ENCODE results near the gene NXPH4. TPM values are rescaled to one million over a fixed set of nuclear protein-coding genes. Genes with fewer than 3 reads are reported as not detected.

The NXPH4 gene
- total RNA-seq, 2 donors from 2014 or later, result 0.11 to 0.54 TPM

- H3K27ac Mint-ChIP-seq, result no peak overlapping the region
- no peak for ATAC-seq
- no peaks in the 10 kb centered on the region for H3K9me3 Mint-ChIP-seq
- DNase-seq (ENCODE audit: low spot score in 2 of 2), result no peak
- no peaks in the 10 kb centered on the region for H3K36me3 Mint-ChIP-seq
Observed at GRCh38 chr12:57195611-57196371, 20.8 kb upstream of the NXPH4 start.

GRCh38 chr12:57196439-57196838 is 20.2 kb upstream of the NXPH4 start:
- ATAC-seq, result no peak
- H3K27ac Mint-ChIP-seq, result no peak overlapping the region
- no peak for DNase-seq (ENCODE audit: low spot score in 2 of 2)
- no peaks in the 10 kb centered on the region for H3K9me3 Mint-ChIP-seq
- no peaks in the 10 kb centered on the region for H3K36me3 Mint-ChIP-seq

- no peak for DNase-seq (ENCODE audit: low spot score in 2 of 2)
- H3K36me3 Mint-ChIP-seq, result no peaks in the 10 kb centered on the region
- H3K27ac Mint-ChIP-seq, result no peak overlapping the region
- no peaks in the 10 kb centered on the region for H3K9me3 Mint-ChIP-seq
- ATAC-seq, result no peak
Observed at GRCh38 chr12:57196956-57197355, 19.6 kb upstream of the NXPH4 start.

- Mint-ChIP-seq H3K27ac (no peak overlapping the region), H3K36me3 (no peaks in the 10 kb centered on the region), H3K9me3 (no peaks in the 10 kb centered on the region)
- no peak for ATAC-seq
- DNase-seq (ENCODE audit: low spot score in 2 of 2), result no peak
Observed at GRCh38 chr12:57198329-57198728, 18.3 kb upstream of the NXPH4 start.

GRCh38 chr12:57199191-57199590 is 17.4 kb upstream of the NXPH4 start:
- ATAC-seq (no peak), DNase-seq (ENCODE audit: low spot score in 2 of 2) (no peak)
- no peaks in the 10 kb centered on the region for H3K9me3 Mint-ChIP-seq
- H3K27ac Mint-ChIP-seq, result no peak overlapping the region
- no peaks in the 10 kb centered on the region for H3K36me3 Mint-ChIP-seq

- no peaks in the 10 kb centered on the region for H3K36me3 Mint-ChIP-seq
- ATAC-seq (no peak), DNase-seq (ENCODE audit: low spot score in 2 of 2) (no peak)
- no peaks in the 10 kb centered on the region for H3K9me3 Mint-ChIP-seq
- H3K27ac Mint-ChIP-seq, result no peak overlapping the region
Observed at GRCh38 chr12:57200497-57200896, 16.1 kb upstream of the NXPH4 start.

- no peaks in the 10 kb centered on the region for H3K9me3 Mint-ChIP-seq
- no peak overlapping the region for H3K27ac Mint-ChIP-seq
- no peak for DNase-seq (ENCODE audit: low spot score in 2 of 2)
- no peak for ATAC-seq
- no peaks in the 10 kb centered on the region for H3K36me3 Mint-ChIP-seq
Observed at GRCh38 chr12:57201219-57201618, 15.4 kb upstream of the NXPH4 start.

GRCh38 chr12:57201631-57202030 is 15.0 kb upstream of the NXPH4 start:
- DNase-seq (ENCODE audit: low spot score in 2 of 2) (no peak), ATAC-seq (no peak)
- H3K27ac Mint-ChIP-seq, result no peak overlapping the region
- no peaks in the 10 kb centered on the region for H3K9me3 Mint-ChIP-seq
- H3K36me3 Mint-ChIP-seq, result no peaks in the 10 kb centered on the region

- Mint-ChIP-seq H3K9me3 (no peaks in the 10 kb centered on the region), H3K36me3 (no peaks in the 10 kb centered on the region), H3K27ac (no peak overlapping the region)
- ATAC-seq (no peak), DNase-seq (ENCODE audit: low spot score in 2 of 2) (no peak)
Observed at GRCh38 chr12:57202321-57202720, 14.3 kb upstream of the NXPH4 start.

- Mint-ChIP-seq H3K36me3 (no peaks in the 10 kb centered on the region), H3K9me3 (no peaks in the 10 kb centered on the region), H3K27ac (no peak overlapping the region)
- no peak for DNase-seq (ENCODE audit: low spot score in 2 of 2)
- no peak for ATAC-seq
Observed at GRCh38 chr12:57203201-57203600, 13.4 kb upstream of the NXPH4 start.

GRCh38 chr12:57203791-57204190 is 12.8 kb upstream of the NXPH4 start:
- ATAC-seq (no peak), DNase-seq (ENCODE audit: low spot score in 2 of 2) (no peak)
- Mint-ChIP-seq H3K9me3 (no peaks in the 10 kb centered on the region), H3K27ac (no peak overlapping the region), H3K36me3 (no peaks in the 10 kb centered on the region)

GRCh38 chr12:57204454-57204853 is 12.1 kb upstream of the NXPH4 start:
- ATAC-seq, result no peak
- no peak for DNase-seq (ENCODE audit: low spot score in 2 of 2)
- Mint-ChIP-seq H3K9me3 (no peaks in the 10 kb centered on the region), H3K27ac (no peak overlapping the region), H3K36me3 (no peaks in the 10 kb centered on the region)

GRCh38 chr12:57205186-57205585 is 11.4 kb upstream of the NXPH4 start:
- Mint-ChIP-seq H3K27ac (no peak overlapping the region), H3K9me3 (no peaks in the 10 kb centered on the region), H3K36me3 (no peaks in the 10 kb centered on the region)
- no peak for DNase-seq (ENCODE audit: low spot score in 2 of 2)
- no peak for ATAC-seq

GRCh38 chr12:57205931-57206330 is 10.7 kb upstream of the NXPH4 start:
- DNase-seq (ENCODE audit: low spot score in 2 of 2), result no peak
- Mint-ChIP-seq H3K36me3 (no peaks in the 10 kb centered on the region), H3K27ac (no peak overlapping the region), H3K9me3 (no peaks in the 10 kb centered on the region)
- no peak for ATAC-seq

- no peak overlapping the region for H3K27ac Mint-ChIP-seq
- H3K36me3 Mint-ChIP-seq, result no peaks in the 10 kb centered on the region
- no peak for ATAC-seq
Observed at GRCh38 chr12:57207731-57208630, 8.6 kb upstream of the NXPH4 start.

GRCh38 chr12:57208631-57209282 is 7.8 kb upstream of the NXPH4 start:
- no peaks in the 10 kb centered on the region for H3K36me3 Mint-ChIP-seq
- H3K27ac Mint-ChIP-seq, result no peak overlapping the region
- ATAC-seq (no peak), DNase-seq (ENCODE audit: low spot score in 2 of 2) (no peak)
- no peaks in the 10 kb centered on the region for H3K9me3 Mint-ChIP-seq

More at GRCh38 chr12:57207731-57208630, 8.6 kb upstream of the NXPH4 start:
- no peak for DNase-seq (ENCODE audit: low spot score in 2 of 2)
- H3K9me3 Mint-ChIP-seq, result no peaks in the 10 kb centered on the region

GRCh38 chr12:57209916-57210315 is 6.7 kb upstream of the NXPH4 start:
- no peaks in the 10 kb centered on the region for H3K36me3 Mint-ChIP-seq

More at GRCh38 chr12:57209916-57210315, 6.7 kb upstream of the NXPH4 start:
- Mint-ChIP-seq H3K9me3 (no peaks in the 10 kb centered on the region), H3K27ac (peak overlapping the region in 1 of 2 donors; percentile 68)
- ATAC-seq (no peak), DNase-seq (ENCODE audit: low spot score in 2 of 2) (no peak)
